Measurements from ENCODE around the gene PRSS27.

Gene PRSS27

DNA sequence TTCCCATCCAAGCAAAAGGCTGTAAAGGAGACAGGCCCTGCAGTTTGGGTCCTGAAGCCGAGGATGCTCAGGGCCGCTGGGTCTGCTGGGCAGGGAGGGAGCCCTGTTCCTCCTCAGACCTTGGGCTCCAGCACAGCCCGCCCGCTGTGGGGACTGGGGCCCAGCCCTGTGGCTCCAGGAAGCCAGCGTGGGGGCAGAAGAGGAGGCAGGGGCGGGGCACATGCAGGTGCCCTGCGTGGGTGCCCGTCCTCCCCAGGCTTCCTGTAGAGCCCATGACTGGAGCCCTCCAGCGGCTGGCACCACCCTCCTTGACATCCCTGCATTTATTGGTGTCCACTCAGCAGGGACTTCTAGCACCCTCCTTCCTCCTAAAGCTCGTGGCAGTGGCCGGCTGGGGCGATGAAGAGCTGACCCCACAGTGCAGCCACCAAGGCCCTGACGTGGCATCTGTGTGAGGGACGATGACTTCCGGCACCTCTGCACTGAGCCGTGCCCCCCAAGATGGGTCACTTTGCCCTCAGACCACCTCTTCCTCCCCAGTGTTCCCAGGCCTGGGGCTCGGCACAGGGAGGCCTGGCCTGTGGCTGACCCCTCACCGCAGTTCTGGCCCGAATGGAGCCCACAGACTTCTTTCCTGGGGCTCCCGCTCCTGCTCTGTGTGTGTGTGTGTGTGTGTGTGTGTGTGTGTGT is 9.9 kb downstream of the PRSS27 start:
- DNase-seq (ENCODE audit: low read depth in 2 of 2, low spot score in 1 of 2), result no peak

DNA sequence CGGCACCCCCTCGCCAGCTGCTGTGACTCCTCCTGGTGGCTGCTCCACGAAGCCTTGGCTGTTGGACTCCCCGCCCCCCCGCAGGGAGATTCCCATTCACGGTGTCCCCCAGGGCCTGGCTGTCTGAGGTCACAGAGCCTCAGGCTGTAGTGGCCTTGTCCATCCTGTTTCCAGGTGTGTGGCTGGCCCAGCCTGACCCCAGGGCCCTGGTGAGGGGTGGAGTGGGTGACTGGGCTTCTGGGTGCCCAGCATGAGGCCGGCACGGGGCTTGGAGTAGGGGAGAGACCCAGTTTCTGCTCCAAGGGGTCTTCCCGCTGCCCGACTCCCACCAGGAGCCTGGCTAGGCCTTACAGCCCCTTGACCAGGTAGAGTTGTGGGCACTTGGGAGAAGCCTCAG is 10.4 kb downstream of the PRSS27 start:
- DNase-seq (ENCODE audit: low read depth in 2 of 2, low spot score in 1 of 2), result no peak

- DNase-seq (ENCODE audit: low read depth in 2 of 2, low spot score in 1 of 2), result no peak
Observed at GRCh38 chr16:2708955-2709587, 11.0 kb downstream of the PRSS27 start.

DNA sequence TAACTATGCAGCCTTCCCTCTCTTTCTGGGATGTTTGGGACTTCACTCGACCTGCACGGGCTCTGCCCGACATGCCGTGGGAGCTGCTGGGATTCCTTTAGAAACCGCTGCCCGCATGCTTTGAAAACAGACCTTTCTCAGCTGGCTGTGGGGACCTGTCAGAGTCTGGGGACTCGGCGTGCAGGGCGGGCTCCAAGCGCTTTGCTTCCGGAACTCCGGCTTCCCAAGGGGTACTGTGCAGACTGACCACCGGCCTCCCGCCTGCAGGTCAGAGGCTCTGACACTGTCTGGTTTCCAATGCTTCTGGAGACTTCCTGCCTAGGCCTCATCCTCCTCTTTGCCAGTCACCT is 11.8 kb downstream of the PRSS27 start:
- DNase-seq (ENCODE audit: low read depth in 2 of 2, low spot score in 1 of 2), result no peak

DNA sequence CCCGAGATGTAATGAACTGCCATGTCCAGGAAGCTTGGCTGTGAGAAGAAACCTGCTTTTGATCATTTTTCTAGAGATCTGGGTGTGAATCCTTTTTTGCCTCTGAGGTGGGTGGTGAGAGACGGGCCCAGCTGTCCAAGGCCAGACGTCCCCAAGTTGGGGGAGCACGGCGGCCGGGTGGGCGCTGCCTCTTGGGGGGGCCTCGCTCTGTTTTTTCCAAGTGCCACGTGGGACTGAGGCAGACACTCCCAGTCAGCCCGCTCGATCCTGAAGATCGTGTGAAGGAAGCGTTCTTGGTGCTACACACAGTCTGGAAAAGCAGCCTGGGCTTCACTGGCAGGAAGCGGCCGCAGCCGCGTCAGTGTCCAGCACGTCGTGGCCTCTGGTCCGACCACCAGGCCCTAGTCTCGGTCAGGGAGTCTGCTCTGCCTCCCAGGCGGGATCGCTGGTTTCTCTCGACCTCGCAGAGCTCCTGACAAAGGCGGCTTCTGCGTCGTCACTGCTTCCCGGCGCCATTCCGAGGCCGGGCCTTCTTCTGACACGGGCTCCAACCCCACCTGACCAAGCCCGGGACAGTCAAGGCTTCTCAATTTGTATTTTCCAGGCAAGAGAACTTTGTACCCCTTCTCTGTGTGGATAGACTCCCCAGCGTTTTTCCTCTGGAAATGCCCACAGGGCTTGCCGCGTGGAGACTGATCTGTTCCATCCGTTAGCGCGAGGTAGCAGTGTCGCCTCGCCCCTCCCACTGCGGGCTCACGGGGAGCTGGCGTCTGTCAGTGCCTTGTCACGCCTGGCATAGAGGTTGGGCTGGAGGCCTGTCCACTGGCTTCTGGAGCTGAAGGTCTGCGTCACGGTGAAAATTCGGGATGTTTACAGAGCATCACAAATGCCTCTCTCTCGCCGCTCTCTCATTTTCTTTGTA is 12.4 kb downstream of the PRSS27 start:
- DNase-seq (ENCODE audit: low read depth in 2 of 2, low spot score in 1 of 2), result no peak

DNA sequence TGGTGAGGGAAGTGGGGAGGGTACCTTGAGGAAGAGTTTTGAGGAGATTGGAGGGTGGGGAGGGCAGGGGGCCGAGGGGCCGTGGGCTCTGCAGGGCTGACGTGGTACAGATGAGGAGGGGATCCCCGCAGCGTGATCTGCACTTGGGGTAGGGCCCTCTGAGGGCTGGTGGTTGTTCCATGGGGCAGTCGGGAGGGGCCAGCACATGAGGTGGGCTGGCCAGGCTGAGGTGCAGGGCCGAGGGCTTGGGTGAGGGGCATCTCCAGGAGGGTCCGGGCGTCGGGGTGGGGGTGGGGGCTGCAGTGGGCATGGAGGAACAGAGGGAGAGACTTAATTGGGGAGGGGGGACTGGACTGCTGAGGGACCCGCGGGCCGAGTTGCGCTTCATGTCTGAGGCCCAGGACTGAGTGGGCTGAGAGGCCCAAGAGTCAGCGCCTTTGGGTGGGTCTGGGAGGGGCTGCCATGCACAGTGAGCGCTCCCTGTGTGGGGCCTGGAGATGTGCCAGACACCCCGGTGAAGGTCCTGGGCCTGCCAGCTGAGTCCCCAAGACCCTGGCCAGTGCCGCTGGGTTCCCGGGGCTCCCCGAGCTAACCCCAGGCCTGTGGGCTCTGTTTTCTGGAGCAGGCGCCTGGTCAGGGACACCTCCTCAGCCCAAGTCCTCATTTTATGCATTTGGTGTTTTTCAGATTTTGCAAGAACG is 13.3 kb downstream of the PRSS27 start:
- DNase-seq (ENCODE audit: low read depth in 2 of 2, low spot score in 1 of 2), result no peak

DNA sequence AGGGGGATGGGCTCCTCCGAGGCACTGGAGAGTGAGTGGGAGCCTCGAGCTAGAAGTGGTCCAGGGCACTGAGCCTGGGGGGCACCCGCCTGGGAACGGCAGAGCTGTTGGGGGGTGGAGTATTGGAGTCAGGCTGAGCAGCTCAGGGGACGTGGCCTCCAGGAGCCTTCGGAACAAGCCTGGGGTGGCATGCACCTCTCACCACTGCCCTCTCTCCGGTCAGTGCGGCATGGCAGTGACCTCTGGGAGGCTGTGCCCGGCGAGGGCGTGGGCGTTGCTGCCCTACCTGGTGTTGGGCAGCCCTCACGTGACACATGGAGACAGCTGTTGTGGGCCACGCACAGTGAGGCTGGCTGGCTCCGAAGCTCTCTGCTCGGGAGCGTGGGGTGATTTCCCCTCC is 13.9 kb downstream of the PRSS27 start:
- DNase-seq (ENCODE audit: low read depth in 2 of 2, low spot score in 1 of 2), result no peak

DNA sequence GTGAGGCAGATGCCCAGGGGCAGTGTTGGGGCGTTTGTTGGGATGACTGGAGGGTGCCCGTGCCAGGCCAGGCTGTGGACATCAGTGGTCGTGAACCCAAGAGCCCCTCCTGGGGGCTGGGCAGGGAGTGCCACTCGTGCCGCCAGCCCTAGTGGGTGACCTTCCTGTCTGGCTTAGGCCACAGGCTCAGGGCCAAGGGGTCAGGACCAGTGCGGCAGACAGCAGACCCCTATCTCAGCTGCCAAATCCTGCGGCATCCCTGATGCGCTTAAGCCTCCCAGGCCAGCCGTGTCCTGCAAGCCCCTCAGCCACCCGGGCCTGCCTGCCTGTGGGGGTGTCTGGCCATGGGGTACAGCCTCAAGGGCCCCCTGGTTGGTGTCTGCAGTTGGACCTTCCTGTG is 14.7 kb downstream of the PRSS27 start:
- DNase-seq (ENCODE audit: low read depth in 2 of 2, low spot score in 1 of 2), result no peak

GRCh38 chr16:2704983-2705275 is 15.1 kb downstream of the PRSS27 start:
- no peak for DNase-seq (ENCODE audit: low read depth in 2 of 2, low spot score in 1 of 2)

DNA sequence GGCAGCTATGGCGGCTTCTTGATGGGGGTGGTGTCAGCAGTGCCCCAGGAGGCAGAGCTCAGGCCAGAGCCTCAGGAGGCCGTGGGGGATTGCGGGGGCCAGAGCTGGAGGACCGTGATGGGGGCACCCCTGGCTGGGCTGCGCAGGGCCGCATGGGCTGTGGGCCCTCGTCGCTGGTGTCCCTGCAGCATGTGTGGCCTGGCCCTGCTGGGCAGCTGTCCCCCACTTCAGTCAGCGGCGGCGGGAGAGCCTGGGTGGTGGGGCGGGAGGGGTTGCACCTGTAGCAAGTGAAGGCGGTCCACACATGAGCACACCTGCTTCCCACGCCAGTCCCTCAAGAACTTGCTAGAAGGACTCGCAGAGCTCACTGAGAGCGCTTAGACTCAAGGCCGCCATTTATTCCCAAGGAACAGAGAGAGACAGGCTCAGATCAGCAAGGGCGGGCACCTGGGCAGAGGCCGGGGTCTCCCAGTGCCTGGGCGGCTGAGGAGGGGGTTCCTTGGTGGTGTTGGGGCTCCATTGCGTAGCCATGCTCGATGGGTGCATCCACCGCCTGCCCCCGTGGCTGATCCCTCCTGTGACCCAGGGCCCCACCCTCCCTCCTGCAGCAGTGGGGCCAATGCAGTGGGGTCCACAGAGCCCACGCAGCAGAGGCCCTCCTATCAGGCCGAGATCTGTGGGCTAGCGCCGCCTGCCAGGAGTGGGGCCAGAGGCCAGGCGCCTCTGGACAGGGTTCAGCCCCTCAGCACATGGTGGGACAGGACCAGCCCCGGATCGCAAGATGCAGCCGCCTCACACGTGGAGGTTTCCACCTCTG is 15.7 kb downstream of the PRSS27 start:
- no peak for DNase-seq (ENCODE audit: low read depth in 2 of 2, low spot score in 1 of 2)

DNA sequence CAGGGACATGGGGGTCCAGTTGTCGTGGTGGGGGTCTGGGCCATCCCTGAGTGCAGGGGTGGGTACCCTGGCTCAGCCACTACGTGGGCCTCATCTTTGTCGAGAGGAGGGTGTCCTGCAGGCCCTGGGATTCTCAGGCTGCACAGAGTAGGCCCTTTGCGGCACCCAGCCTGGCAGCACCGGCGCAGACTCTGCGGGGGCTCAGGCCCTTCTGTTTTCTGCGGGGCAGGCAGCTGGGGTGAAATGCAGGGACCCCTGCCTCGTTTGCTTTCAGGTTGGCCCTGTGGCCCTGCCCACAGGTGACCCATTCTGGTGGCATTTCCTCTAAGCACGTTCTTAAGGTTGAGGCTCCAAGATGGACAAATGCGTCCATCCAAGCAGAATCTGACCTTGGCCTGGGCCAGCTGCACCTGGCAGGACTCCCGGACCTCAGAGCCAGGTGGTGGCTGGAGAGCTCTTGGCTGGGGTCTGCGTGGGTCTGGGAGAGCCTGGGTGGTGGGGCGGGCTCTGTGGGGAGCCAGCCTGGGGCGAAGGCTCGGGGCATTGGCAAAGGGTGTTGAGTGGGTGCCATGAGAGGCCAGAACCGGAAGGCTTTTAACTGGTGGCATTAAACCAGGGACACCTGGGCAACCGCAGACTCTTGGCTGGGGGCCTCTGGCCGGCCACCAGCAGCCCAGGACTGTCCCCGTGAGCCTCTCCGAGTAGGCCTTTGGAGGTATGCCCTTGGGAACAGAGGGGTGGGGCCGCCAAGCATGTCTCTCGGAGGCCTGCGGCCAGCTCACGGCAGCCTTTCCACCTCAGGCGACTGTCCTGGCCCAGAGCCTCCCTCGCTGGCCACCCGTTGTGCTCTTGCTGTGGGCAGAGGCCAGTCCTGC is 16.9 kb downstream of the PRSS27 start:
- DNase-seq (ENCODE audit: low read depth in 2 of 2, low spot score in 1 of 2), result no peak

- no peak for DNase-seq (ENCODE audit: low read depth in 2 of 2, low spot score in 1 of 2)
Observed at GRCh38 chr16:2702438-2702825, 17.6 kb downstream of the PRSS27 start.

- no peak for DNase-seq (ENCODE audit: low read depth in 2 of 2, low spot score in 1 of 2)
Observed at GRCh38 chr16:2701713-2702437, 18.1 kb downstream of the PRSS27 start.

DNA sequence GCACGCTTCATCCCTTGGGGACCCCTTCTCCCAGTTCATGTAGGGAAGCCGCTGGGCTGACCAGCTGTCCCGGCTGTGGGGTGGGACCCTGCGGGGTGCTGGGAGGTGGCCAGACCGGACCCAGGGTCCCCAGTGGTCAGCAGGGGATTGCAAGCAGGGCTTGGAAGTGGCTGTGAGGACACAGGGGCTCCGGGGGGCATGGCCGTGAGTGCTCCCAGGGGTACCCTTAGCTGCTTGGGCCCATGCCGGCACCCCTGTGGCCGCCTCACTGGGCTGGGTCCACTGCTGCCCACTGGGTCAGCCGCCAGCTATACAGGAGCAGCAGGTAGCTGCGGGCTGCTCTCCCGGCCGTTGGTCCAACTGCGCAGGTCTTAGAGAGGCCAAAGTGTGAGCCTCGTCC is 18.8 kb downstream of the PRSS27 start:
- no peak for DNase-seq (ENCODE audit: low read depth in 2 of 2, low spot score in 1 of 2)

DNA sequence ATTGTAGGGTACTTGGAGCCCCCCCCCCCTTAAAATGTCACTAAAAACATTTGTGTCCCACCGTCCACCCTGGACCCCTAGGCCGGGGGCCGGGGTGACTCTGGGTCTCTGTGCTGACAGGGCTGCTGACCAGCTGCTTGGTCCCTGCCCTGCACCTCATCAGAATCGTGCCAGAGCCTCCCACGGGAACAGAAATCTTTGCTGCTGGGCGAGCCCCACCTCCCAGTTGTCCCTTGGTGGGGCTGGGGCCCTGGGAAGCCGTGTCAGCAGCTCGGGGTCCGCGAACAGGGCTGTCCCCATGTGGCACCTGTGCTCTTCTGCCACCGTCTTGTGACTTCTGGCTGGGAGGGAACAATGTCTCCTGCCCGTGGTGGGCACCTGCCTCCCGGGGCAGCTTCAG is 19.2 kb downstream of the PRSS27 start:
- DNase-seq (ENCODE audit: low read depth in 2 of 2, low spot score in 1 of 2), result no peak

- no peak for DNase-seq (ENCODE audit: low read depth in 2 of 2, low spot score in 1 of 2)
Observed at GRCh38 chr16:2699791-2700600, 20.0 kb downstream of the PRSS27 start.

- no peak for DNase-seq (ENCODE audit: low read depth in 2 of 2, low spot score in 1 of 2)
Observed at GRCh38 chr16:2698965-2699750, 20.9 kb downstream of the PRSS27 start.
